Mammary epithelial cell (primary cell): ENCODE data around the gene CTPS2.

ENCODE experiments used
- EZH2 ChIP-seq: IDR thresholded peaks from 2 replicates; pipeline ENCODE4 v1.6.1; 2012; ENCODE audit warnings: low read length, inconsistent platforms, borderline replicate concordance
- TF ChIP-seq, protein P1 (sequence below), 2 donors: IDR thresholded peaks in 1 of 2; conservative IDR thresholded peaks in 1 of 2; 2 replicates each; pipeline ENCODE4 v1.5.1; 2011 to 2012; ENCODE audit warnings: inconsistent platforms in 2 of 2, low read length in 2 of 2, mild to moderate bottlenecking in 2 of 2, control low read depth in 1 of 2, low read depth in 1 of 2; ENCODE audit not compliant: insufficient read depth in 1 of 2; ENCODE audit errors: extremely low read depth in 1 of 2

DNA sequence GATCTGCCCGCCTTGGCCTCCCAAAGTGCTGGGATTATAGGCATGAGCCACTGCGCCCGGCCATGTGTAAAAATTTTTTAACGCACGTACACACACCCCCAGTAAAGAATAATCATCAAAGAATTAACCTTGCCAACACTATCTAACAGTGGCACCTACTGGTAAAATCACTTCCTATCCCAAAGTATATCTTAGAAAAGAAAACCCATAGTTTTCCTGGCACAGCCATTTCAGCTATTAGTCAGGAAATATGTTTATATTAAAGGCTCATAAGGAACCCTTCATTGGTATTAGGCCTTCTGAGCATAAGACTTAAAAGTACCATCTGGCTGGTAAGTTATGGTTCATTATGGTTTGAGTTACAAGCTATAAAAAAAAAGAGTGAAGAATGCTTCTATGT lies 48.4 kb downstream of the CTPS2 start:
- TF ChIP-seq, protein P1, sequence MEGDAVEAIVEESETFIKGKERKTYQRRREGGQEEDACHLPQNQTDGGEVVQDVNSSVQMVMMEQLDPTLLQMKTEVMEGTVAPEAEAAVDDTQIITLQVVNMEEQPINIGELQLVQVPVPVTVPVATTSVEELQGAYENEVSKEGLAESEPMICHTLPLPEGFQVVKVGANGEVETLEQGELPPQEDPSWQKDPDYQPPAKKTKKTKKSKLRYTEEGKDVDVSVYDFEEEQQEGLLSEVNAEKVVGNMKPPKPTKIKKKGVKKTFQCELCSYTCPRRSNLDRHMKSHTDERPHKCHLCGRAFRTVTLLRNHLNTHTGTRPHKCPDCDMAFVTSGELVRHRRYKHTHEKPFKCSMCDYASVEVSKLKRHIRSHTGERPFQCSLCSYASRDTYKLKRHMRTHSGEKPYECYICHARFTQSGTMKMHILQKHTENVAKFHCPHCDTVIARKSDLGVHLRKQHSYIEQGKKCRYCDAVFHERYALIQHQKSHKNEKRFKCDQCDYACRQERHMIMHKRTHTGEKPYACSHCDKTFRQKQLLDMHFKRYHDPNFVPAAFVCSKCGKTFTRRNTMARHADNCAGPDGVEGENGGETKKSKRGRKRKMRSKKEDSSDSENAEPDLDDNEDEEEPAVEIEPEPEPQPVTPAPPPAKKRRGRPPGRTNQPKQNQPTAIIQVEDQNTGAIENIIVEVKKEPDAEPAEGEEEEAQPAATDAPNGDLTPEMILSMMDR (conservative IDR thresholded peaks at IDR 0.05 in 1 of 2, IDR thresholded peaks at IDR 0.05 in 1 of 2; ENCODE audit: extremely low read depth in 1 of 2, insufficient read depth in 1 of 2, low read depth in 1 of 2, low read length in 2 of 2): peak in 1 of 2 donors; percentile 34
- TF ChIP-seq EZH2: no peak
